Hematopoietic multipotent progenitor cell treated with erythropoietin and hydrocortisone succinate and interleukin-3 and kit ligand, for 4 days (in vitro differentiated cells): ENCODE measurements around the gene SRPRB.
A peak's percentile ranks its signal among the peaks of the same experiment; 100 is the strongest.

Source experiments
- DNase-seq: peaks from one replicate; pipeline ENCODE4 v3.0.0-alpha.2; 2015

Gene SRPRB

DNA sequence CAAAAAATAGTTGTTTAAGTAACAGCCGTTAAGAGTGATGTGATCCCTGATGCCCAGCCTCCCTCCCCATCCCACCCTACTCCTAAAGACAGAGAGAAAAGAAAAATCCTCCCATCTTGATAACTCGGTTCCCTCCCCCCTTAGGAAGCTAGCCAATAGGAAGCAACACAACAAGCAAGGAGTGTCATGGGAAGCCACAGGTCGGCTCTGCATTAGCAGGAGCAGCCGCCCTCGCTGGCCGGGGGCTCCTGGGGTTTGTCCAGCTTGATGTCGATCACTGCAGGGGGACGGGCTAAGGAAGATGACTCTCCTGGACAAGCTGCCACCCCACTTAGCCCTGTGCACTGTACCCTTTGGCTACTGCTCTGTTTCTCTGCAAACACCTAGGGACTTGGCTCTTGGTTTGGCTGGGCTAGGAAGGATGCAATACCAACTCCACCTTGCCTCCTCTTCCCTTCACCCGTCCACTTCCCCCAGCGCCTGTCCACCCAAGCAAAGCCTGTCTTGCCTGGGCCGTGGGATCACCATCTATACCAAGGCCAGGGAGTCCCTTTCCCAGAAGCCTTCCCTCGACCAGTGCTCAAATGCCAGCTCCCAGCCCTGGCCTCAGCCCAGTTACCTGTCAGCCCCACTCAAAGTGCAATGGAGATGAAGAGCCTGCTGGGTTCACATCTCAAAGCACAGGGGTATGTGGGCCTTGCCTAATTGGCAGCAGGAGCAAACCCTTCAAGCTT is 23.1 kb downstream of the SRPRB start:
- DNase-seq, result no peak

DNA sequence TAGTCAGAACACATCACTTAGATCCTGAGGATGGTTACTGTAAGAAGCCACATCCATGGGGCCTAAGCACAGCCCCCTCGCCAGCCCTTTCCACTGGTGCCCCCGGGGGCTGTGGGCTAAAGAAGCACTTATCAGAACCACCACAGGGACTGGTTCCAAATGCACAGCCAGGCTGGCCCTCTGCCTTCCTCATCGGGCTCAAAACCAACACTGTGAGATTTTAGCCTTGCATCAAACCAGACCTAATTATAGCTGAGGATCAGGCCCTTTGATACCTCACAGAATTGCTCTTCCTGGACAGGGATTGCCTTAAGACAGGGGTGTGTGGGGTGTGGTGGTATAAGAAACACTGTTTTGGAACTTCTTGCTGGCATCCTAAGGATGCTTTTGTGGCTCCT is 23.7 kb downstream of the SRPRB start:
- no peak for DNase-seq

DNA sequence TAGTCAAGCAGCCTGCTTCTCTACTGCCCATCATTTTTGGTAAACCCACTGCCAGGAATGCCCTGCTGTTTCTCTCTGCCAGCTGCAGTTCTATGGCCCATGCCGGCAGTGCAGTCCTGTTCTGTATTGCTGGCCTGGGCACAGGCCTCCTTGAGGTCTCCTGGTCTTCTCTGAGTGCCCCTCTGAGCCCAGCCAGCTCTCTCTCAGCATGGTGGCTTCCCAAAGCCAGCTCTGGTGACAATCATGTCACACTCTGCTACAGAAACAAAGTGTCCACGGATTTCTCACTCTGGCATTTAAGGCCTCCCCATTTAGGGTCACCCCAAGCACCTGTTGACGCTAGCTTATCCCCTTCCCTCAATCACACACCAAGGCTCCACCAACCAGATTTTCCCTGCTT is 24.5 kb downstream of the SRPRB start:
- DNase-seq, result no peak

DNA sequence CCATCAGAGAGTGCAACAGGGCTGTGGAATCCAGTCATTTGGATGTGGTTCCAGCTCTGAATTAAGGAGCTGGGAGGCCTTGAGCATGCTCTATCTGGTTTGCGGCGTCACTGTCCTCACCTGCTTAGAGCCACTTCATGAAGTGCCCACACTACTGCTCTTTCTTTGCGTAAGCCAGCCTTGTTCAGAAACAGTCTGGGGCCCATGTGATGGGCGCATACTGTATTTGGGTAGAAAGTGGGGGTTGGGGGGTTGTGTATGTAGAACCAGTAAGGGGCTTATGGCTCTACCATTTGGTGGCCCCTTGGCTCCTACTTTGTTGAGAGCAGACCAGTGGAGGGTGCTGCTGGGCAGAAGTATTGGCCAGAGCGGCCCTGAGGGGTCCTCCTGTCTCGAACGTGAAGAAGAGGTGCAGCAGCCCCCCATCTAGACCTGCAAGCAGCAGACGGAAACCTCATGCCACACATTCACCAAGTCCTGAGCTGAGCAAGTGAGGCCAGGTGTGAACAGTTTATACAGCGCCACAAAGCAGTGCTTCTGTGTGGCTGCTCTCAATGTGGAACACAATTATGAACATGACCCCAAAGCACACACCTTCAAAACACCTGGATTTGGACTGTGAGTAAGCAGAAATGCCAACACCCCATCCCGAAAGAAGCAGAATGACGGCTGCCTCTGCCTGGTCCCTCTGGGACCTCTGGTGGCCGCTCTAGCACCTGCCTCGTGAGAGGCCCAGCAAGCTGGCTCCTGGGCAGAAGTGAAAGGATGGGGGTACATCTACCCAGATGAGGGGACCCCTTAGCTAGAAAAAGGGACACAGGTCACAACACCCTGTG is 26.6 kb downstream of the SRPRB start:
- DNase-seq, result no peak

DNA sequence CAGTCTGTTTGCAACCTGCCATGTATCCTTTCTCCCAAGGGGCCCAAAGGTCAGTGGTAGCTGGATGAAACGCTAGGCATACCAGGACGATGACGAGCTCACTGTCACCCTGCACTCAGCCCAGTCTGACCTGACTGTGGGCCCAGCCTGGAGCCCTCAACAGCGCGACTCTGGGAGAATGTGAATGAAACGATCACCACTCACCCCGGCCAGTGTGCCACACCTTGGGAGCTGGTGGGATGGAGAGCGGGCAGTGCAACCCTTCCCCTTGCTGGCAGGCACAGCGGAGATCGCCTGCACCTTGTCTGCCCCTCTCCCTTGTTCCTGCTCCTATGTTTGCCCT is 27.2 kb downstream of the SRPRB start:
- DNase-seq, result no peak

DNA sequence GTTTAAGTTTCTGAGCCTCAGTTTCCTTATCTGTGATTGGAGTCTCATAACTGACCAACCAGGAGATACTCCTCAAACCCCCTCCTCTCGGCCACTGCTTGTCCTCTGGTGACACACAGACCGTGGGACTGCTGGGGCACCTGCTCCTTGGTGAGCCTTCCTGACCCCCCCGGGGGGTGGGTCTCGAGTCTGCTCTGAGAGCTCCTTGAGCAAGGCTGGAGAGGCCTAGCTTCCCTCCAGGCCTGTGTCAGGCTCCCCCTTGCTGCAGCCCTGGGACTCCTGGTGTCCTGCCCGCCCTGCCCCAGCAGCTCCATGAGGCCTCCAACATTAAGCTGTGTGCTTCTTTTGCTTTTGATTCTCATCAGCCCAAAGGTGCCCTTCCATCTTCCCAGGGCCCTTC is 27.7 kb downstream of the SRPRB start:
- no peak for DNase-seq

DNA sequence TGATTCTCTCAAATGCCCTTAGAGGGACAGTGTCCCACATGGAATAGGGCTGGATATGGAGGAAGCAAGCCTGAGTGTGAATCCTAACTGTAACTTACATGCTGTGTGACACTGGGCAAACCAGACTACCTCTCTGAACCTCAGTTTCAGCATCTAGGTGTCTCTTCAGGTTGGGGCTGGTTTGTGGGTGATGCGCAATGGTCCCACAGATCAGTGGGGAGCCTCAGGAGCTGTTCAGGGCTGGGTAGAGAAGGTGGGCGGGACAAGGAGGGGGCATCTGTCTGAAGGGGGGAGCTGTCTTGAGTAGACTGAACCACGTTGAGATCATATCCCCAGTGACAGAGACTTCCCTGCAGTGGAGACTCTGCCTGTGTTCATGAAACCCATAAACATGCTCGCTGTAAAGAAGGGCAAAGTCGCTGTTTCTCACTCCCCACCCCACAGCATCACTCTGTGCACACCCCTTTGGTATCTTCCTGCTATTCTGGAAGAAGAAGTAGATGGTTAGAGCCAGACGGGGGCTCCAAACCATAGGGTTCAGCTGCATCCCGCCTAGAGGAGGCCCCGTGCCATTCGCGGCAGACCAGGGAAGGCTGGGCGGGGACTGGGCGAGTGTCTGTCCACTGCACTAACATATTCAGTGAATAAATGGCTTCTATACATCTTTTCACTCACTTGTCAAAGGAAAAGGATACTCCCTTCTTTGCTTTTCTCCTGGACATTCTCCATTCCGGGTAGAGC is 28.4 kb downstream of the SRPRB start:
- peak; percentile 39 for DNase-seq

DNA sequence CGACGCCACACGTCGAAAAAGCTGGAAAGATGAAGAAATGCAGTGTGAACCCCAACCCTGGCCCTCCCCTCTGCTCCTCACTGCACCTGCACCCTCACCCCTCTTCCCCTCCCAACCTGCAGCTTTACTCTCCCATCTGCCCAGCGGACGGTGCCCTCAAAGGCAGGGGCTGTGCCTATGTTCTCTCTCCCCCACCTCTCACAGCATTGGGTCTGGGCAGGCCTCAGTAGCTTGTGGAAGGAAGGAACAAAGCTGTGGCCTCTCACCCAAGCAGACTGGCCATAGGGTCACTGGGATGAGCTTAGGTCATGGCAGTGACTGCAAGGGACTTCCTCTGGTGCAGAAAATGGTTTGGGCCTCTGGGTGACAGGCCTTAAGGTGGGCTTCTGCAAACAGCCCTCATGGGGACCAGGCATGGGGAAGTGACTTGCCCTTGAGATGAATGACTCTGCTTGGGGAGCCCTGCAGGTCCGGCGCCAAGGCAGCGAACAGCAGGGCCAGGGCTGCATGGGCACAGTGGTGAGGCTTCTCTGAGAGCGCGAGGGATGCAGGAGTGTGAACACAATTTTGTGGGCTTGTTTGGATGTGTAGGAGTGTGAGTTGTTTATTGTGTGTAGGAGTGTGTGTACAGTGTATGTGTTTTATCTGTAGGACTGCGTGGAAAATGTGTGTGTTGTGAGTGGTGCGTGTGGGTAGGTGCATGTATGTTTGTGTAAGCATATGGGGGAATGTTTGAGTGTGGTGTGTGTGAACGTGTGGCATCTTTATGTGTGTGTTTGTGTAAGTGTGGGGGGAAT is 29.2 kb downstream of the SRPRB start:
- DNase-seq, result no peak

DNA sequence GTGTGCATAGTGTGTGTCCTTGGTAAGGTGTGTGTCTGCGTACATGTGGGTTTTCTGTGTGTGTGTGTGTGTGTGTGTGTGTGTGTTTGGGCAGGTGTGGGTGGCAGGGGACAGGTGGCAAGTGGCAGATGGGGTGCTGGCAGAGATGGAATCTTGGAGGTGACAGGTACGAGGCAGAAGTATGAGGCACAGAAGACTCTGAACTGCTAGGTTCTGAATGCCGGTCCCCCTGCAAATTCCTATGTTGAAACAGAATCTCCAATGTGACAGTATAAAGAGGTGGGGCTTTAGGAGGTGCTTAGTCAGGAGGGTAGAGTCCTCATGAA is 29.8 kb downstream of the SRPRB start:
- no peak for DNase-seq

DNA sequence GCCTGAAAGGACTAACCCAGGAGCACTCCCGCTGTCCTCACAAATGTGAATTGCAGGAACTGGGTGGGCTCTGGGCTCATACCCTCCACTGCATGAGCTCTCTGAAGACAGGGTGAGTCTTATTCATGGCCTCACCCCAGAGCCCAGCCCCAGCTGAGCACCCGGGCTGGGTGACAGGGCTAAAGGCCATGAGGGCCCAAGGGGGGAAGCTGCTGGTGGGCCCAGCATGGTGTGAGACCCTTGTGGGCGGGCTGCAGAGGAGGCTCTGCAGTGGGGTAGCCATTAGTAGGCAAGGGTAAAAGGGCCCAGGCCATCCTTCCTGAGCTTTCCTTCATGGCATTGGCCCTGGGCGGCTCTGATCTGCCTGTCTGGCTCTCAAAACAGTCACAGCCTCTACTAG is 30.3 kb downstream of the SRPRB start:
- no peak for DNase-seq

DNA sequence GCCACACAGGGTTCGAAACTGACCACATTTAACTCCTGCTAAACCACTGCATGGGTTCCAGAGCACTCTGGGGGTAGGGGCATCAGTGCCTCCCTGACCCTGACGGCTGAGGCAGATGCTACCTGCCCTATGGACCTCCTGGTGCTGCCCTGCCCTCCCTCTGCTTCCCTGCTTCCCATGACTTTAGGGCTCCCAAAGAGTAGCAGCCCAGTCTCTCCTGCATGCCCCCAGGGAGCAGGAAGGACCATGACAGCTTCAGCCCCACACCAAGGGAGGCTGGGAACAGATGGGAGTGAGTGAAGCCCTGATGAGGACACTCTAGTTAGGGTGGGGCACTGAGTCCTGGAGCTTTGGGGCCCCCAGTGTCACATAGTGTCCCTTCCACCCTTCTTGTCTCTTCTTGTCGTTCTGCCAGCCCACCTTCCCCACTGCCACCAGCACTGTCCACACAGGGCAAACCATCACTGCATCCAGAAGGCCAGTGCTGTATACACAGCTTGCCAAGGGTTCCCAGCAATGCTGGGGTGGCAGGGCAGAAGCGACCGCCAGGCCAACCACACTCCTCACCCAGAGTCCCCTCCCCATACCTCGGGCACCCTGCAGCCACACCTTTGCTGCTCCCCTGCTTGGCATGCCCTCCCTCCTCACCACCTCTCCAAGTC is 31.0 kb downstream of the SRPRB start:
- no peak for DNase-seq

DNA sequence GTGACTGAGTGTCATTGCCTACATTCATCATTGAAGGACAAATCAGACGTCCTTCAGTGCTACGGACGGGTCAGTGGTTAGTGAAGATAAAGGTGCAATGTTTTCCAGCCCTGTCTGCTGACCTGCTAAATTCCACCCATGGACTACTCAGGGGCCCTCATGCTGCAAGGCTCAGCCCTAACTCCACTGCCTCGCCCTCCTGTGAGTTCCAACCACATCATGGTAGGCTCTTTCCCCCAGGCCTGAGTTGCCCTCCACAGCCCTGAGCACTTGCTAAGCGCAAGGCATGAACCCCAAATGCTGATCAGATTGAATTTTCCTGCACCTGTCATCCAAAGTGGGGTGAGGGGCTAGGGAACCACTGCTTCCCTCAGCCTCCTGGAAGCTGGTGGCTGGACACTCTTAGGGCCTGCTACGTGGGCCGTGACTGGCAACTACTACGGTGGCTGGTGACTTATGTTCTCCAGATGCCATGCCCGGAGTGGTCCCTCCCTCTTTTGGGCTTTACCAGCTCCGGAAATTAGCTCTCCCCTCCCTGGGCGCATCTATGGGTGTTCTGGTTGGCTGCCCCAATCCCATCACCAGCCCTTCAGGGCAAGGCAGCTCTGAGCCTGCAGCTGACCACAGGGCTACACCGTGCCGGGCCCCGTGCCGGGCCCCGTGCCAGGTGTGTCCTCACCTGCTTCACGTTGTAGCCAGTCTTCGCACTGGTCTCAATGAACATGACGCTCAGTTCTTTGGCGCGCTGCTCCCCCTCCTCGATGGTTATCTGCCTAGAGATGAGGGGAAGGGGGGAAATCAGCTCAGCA is 32.1 kb downstream of the SRPRB start:
- DNase-seq, result no peak

DNA sequence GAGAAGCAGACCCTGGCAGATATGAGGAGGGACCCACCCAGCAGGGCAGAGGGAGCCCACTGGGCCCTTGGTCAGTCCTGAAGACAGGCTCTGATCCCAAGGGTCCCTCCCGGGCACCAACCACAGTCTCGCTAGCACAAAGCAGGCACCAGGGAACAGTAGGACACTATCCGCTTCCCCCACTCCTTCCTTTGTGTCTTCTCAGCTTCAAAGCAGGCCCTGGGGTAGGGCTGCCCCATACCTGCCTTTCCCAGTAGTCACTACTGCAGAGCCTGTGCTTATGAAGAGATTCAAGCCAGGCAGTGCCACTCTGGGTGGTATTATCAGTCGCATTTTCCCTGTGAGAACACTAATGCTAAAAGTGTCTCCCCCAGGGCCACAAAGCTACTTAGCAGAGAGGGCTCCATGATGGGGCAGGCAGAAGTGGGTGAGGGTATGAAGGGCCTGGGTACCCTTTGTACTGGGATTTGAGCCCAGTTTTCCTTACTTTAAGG is 32.7 kb downstream of the SRPRB start:
- no peak for DNase-seq

DNA sequence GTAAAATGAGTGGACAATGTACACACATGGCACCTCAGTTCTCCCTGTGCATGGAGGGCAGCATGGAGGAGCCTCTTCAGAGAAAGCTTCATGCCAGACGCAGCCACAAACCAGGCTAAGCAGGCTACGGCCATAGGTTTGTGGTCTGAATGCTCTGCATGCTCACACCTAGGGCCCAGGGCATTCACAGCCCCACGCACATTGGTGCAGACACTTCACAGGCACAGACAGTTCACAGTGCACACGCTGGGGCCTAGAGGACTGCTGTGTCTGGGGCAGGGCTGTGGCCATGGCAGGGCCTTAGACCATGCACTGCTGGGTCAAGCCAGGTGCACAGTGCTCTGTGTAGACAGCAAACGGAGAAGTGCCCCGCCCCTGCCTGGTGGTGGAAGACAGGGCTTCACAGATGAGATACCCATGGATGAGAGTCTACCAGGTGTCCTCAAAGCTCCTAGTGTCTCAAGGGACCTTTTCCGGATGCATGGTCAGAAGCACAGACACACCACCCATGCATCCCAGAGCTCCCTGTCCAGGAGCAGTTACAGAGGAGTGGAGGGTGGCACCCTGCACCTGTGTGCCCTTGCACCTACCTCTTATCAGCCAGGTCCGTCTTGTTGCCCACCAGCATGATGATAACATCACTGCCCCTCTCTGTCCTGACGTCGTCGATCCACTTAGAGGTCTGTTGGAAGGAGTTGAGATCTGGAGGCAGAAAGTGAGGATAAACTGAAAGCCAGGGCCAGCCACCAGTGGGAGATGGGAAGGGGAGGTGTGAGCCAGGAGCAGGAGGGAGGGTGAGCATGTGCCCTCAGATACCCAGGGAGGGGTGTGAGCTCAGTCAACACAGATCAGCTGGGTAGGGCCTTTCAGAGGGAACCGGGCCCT is 33.5 kb downstream of the SRPRB start:
- no peak for DNase-seq

DNA sequence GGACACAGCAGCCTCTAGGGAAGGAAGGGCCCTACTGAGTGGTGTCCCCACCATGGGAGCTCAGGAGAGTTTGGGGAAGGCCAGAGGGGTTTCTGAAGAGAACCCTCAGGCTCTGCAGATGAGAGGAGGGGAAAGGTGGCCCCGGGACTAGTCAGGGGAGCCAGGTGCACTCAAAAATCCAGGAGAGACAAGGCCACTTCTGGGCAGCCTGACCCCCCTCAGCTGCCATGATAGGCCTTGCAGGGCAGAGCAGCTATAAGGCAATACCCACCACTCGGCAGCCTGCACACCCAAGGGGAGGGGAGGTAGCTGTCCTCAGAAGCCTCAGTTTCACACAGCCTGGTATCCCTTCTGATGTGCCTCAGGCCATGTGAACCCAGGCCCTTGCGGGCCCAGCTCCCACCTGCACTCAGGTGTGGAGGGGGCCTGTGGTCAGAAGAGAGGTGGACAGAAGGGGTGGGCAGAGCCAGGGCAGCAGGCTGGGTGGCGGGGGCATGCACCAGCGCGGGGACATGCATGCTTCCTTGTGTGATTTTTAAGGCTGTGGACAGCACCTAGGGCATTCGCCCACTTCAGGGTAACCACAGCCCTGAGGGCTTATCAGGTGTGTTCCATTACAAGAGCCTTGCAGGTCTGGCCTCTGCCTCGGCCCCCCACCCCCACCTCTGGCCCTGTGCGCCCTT is 34.6 kb downstream of the SRPRB start:
- no peak for DNase-seq

DNA sequence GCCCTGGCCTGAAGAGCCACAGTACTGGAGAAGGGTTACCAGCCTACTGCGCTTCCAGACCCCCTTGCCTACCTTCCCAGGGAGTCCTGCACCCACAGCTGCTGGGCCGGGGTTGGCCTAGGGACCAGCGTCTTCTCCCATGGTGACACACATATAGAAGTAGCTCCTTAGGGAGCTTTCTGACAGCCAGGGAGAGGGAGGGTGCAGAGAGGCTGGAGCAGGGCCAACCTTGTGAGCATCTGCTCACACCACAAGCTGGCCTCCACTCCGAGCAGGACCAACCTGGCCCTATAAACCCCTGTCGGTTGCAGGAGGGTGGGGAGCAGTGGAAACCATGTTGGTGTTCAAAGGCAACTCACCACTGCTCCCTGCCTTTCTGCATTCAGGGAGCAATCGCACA is 35.2 kb downstream of the SRPRB start:
- DNase-seq, result no peak

DNA sequence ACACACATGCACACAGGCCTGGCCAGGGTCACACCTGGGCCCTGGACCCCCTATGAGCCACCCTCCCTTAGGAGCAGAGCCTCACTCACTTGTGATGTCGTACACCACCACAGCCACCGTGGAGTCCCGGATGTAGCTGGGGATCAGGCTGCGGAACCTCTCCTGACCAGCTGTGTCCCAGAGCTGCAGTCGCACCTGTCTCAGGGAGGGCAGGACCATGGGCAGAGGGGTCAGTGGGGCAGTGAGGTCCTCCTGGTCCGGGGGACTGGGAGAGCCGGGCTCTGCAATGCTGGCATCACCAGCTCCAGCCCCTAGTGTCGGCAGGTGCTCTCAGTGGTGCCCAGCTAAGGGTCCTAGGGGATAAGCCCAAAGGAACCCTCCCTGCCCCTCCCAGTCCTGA is 35.6 kb downstream of the SRPRB start:
- no peak for DNase-seq

DNA sequence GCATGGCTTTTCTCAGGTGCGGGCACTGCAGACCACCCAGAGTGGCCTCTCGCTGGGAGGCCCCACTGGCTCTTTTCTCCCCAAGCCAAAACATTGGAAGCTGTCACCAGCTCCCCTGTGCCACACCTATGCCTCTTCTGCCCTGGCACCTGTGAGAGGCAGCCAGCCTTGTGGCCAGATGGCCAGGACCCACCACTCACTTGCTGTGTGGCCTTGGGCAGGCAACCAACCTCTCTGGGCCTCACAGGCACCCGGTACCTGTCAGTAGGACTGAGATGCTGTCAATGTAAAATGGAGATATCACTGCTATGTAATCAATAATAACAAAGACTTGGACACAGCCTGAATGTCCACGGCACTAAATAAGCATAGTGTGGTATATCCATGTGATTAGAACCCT is 36.5 kb downstream of the SRPRB start:
- DNase-seq, result no peak

DNA sequence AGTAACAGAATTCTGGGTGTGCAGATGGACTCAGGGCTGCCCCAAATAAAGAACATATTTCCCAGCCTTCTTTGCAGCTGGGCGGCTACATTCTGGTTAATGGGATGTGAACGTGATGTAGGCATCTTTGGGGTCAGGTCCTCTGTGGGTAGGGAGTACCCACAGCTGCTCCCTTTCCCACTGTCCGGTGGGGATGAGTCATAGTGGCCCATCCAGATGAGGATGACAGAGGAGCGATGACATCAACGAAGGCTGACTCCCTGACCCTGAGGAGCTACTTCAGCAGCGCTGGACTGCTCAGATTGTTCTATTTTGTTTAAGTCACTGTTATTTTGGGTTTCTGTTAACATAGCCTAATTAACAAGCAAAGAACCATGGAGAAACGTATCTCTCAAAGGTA is 38.0 kb downstream of the SRPRB start:
- no peak for DNase-seq

DNA sequence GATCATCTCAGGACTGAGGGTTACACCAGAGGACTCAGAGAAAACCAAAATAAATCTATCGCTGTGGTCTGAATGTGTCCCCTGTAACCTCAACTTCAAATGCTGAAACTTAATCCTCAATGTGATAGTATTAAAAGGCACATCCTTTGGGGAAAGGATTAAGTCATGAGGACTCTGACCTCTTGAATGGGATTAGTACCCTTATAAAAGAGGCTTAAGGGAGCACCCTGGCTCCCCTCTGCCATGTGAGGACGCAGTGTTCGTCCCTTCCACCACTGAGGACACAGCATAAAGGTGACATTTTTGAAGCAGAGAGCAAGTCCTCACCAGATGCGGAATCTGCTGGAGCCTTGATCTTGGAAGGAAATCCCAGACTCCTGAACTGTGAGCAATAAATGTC is 39.5 kb downstream of the SRPRB start:
- no peak for DNase-seq
